Fibroblast of the aortic adventitia (primary cell): ENCODE results near the gene ADAMTSL4. TPM values are rescaled to one million over a fixed set of nuclear protein-coding genes. Genes with fewer than 3 reads are reported as not detected.

Experiments
- DNase-seq: peaks from one replicate; pipeline ENCODE4 v3.0.0-alpha.2; 2010; ENCODE audit warnings: low read depth
- H3K4me3 ChIP-seq: 2 replicates; pipeline ENCODE4 v1.5.1; 2011; ENCODE audit warnings: low read depth, mild to moderate bottlenecking, control low read depth, low read length, moderate library complexity
- CTCF ChIP-seq: IDR thresholded peaks from 2 replicates; pipeline ENCODE4 v1.5.1; 2011; ENCODE audit warnings: mild to moderate bottlenecking, low read length, control low read depth, inconsistent platforms; ENCODE audit not compliant: insufficient read depth
- total RNA-seq: library from RNA; depleted of rRNA; stranded (reverse); fragments of >200 nt; gene quantifications from 2 replicates; pipeline ENCODE4 v1.2.3, GENCODE V29; 2012; ENCODE audit warnings: low replicate concordance

The ADAMTSL4 gene
- total RNA-seq, result 11.9 and 13.0 TPM in 2 replicates

GRCh38 chr1:150548632-150549495 is at the start of gene ADAMTSL4:
Gene ADAMTSL4 (plus strand): TSS chr1:150549408. CDS start chr1:150552289, 2,881 bp downstream.
- DNase-seq, result peak; percentile 75
- TF ChIP-seq CTCF, result peak; percentile 16
- peak within 1 kb of the TSS; percentile 69 for H3K4me3 ChIP-seq

- DNase-seq, result no peak
- TF ChIP-seq CTCF, result no peak
- no peak overlapping the region for H3K4me3 ChIP-seq
These were observed 43.8 kb upstream of the ADAMTSL4 start for GRCh38 chr1:150505431-150505830.

- H3K4me3 ChIP-seq, result peak within 1 kb of the TSS; percentile 69
- TF ChIP-seq CTCF, result no peak
- peak; percentile 81 for DNase-seq
These were observed 41.0 kb upstream of the ADAMTSL4 start, which contains the start of gene ECM1 for GRCh38 chr1:150507912-150508864. Gene ECM1 (plus strand): TSS chr1:150508109. CDS start chr1:150508210, 101 bp downstream.

GRCh38 chr1:150508982-150509381 is 40.2 kb upstream of the ADAMTSL4 start:
- no peak for TF ChIP-seq CTCF
- peak overlapping the region; percentile 69 for H3K4me3 ChIP-seq
- DNase-seq, result peak; percentile 13

GRCh38 chr1:150511551-150511950 is 37.7 kb upstream of the ADAMTSL4 start:
- DNase-seq, result no peak
- no peak for TF ChIP-seq CTCF
- no peak overlapping the region for H3K4me3 ChIP-seq

- DNase-seq, result no peak
- H3K4me3 ChIP-seq, result no peak overlapping the region
- no peak for TF ChIP-seq CTCF
These were observed 37.1 kb upstream of the ADAMTSL4 start for GRCh38 chr1:150511985-150512660.
